Measurements from ENCODE around the gene TRAFD1.

The TRAFD1 gene

GRCh38 chr12:112160611-112161010 lies 35.3 kb downstream of the TRAFD1 start:
- ATAC-seq (ENCODE audit: insufficient read depth, low read depth), result no peak

DNA sequence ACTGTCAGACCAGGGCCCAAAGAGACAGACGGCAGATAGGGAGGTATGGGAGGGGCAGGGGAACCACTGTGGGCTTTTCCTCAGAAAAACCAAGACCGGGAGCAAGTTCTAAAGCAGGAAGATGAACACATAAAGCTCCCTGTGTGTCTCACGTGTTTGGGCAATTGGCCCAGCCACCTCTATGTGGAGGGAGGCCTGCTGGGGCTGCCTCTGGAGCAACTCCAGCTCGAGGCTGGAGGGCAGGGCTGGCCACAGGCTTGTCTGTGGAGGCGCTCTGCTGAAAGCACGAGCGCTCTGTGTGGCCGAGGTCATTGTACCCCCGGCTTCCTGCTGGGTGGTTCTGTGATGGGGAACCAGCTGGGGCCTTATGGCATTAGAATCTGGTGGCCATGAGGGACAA lies 36.4 kb downstream of the TRAFD1 start:
- ATAC-seq (ENCODE audit: insufficient read depth, low read depth) (no peak), DNase-seq (no peak)
- H2AFZ ChIP-seq (ENCODE audit: low read depth, low read length), result no peak overlapping the region
- TF ChIP-seq CTCF (IDR thresholded peaks at IDR 0.05; ENCODE audit: borderline replicate concordance, extremely low read depth, low read length, poor library complexity, severe bottlenecking) (no peak), EZH2 (IDR thresholded peaks at IDR 0.05; ENCODE audit: borderline replicate concordance, low read depth, low read length, severe bottlenecking) (no peak)
- no peak overlapping the region for H3K4me3 ChIP-seq (ENCODE audit: low read depth in 1 of 2, low read length in 2 of 2)
- H3K4me2 ChIP-seq (ENCODE audit: insufficient read depth, low read length), result no peak overlapping the region
- H3K79me2 ChIP-seq (ENCODE audit: insufficient read depth, low read length), result no peaks in the 10 kb centered on the region
- 0 out of 2 replicates have a peak, but pooled peaks cover 7% of the 10 kb centered on the region for H4K20me1 ChIP-seq (ENCODE audit: insufficient read depth, low read length)
- H3K27ac ChIP-seq (ENCODE audit: low read length), result no peak overlapping the region
- H3K4me1 ChIP-seq (ENCODE audit: insufficient read depth, low read length), result no peaks in the 10 kb centered on the region
- no peak overlapping the region for H3K9ac ChIP-seq (ENCODE audit: low read depth, low read length)
- peaks cover 54% of the 10 kb centered on the region for H3K36me3 ChIP-seq (ENCODE audit: insufficient read depth, low read length)
- no peaks in the 10 kb centered on the region for H3K9me3 ChIP-seq (ENCODE audit: insufficient read depth, low read length, severe bottlenecking)
- no peaks in the 10 kb centered on the region for H3K27me3 ChIP-seq (ENCODE audit: insufficient read depth, low read length, poor library complexity)

More at GRCh38 chr12:112160611-112161010, 35.3 kb downstream of the TRAFD1 start:
- Histone ChIP-seq H3K36me3 (ENCODE audit: insufficient read depth, low read length) (peaks cover 52% of the 10 kb centered on the region), H3K27me3 (ENCODE audit: insufficient read depth, low read length, poor library complexity) (no peaks in the 10 kb centered on the region), H4K20me1 (ENCODE audit: insufficient read depth, low read length) (0 out of 2 replicates have a peak, but pooled peaks cover under 1% of the 10 kb centered on the region), H3K4me3 (ENCODE audit: low read depth in 1 of 2, low read length in 2 of 2) (no peak overlapping the region), H3K4me1 (ENCODE audit: insufficient read depth, low read length) (no peaks in the 10 kb centered on the region), H3K27ac (ENCODE audit: low read length) (no peak overlapping the region), H3K9ac (ENCODE audit: low read depth, low read length) (no peak overlapping the region), H3K79me2 (ENCODE audit: insufficient read depth, low read length) (no peaks in the 10 kb centered on the region), H3K4me2 (ENCODE audit: insufficient read depth, low read length) (no peak overlapping the region), H3K9me3 (ENCODE audit: insufficient read depth, low read length, severe bottlenecking) (no peaks in the 10 kb centered on the region), H2AFZ (ENCODE audit: low read depth, low read length) (no peak overlapping the region)
- TF ChIP-seq CTCF (IDR thresholded peaks at IDR 0.05; ENCODE audit: borderline replicate concordance, extremely low read depth, low read length, poor library complexity, severe bottlenecking), result no peak
- no peak for TF ChIP-seq EZH2 (IDR thresholded peaks at IDR 0.05; ENCODE audit: borderline replicate concordance, low read depth, low read length, severe bottlenecking)
- no peak for DNase-seq

DNA sequence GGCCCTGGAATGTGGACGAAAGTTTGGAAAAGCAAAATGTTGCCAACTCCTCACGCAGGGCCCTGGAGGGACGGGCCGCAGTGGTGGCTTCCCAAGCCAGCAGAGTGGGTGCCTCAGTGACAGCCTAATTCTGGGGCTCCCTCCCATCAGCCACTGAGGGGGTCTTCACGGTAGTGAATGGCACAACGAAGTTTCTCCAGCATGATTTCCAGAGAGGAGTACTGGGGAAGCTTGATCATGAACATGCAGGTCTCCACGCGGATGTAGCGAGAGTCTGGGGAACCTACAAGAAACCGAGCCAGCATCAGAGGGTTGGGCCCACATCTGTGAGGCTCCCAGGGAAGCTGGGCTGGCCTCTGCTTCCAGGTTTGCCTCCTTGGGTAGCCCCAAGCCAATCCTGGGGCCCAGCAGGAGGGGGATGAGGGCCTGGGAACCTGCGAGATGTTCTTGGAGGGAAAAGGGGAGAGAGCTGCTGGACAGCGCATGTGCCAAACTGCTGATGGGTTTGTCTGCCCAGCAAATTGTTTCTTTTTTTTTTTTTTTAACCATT lies 37.0 kb downstream of the TRAFD1 start:
- no peaks in the 10 kb centered on the region for H3K9me3 ChIP-seq (ENCODE audit: insufficient read depth, low read length, severe bottlenecking)
- no peaks in the 10 kb centered on the region for H3K4me1 ChIP-seq (ENCODE audit: insufficient read depth, low read length)
- no peak overlapping the region for H3K27ac ChIP-seq (ENCODE audit: low read length)
- H3K27me3 ChIP-seq (ENCODE audit: insufficient read depth, low read length, poor library complexity), result no peaks in the 10 kb centered on the region
- H2AFZ ChIP-seq (ENCODE audit: low read depth, low read length), result no peak overlapping the region
- H3K79me2 ChIP-seq (ENCODE audit: insufficient read depth, low read length), result no peaks in the 10 kb centered on the region
- ATAC-seq (ENCODE audit: insufficient read depth, low read depth) (no peak), DNase-seq (no peak)
- H3K4me3 ChIP-seq (ENCODE audit: low read depth in 1 of 2, low read length in 2 of 2), result no peak overlapping the region
- no peak overlapping the region for H3K4me2 ChIP-seq (ENCODE audit: insufficient read depth, low read length)
- peaks cover 60% of the 10 kb centered on the region for H3K36me3 ChIP-seq (ENCODE audit: insufficient read depth, low read length)
- H4K20me1 ChIP-seq (ENCODE audit: insufficient read depth, low read length), result 0 out of 2 replicates have a peak, but pooled peaks cover 7% of the 10 kb centered on the region
- H3K9ac ChIP-seq (ENCODE audit: low read depth, low read length), result no peak overlapping the region
- TF ChIP-seq EZH2 (IDR thresholded peaks at IDR 0.05; ENCODE audit: borderline replicate concordance, low read depth, low read length, severe bottlenecking) (no peak), CTCF (IDR thresholded peaks at IDR 0.05; ENCODE audit: borderline replicate concordance, extremely low read depth, low read length, poor library complexity, severe bottlenecking) (no peak)

Measured in DND-41 (cell line).